ENCODE data around the gene RFTN1. TPM values are rescaled to one million over a fixed set of nuclear protein-coding genes. Genes with fewer than 3 reads are reported as not detected.

RFTN1 gene
- total RNA-seq, 1 donor from 2014 or later, result 0.92 TPM

DNA sequence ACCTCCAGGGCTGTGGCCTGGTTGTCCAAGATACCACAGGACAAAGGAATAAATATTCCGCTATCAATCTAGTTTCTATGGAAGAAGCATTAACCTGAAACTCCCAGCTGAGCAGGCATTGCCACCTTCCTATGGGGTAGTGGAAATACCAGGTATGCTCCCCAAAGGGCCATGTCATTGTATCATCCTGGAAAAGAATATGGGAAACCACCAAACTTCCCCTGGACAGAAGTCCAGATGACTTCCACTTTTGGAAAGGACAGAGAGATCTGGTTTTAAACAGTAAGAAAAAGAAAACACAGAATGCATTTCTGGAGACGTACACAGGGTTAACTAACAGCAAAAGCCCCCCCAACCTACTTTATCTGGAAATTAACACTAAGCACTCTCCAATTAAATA lies 100.2 kb downstream of the RFTN1 start:
- Histone ChIP-seq H3K27ac (no peak overlapping the region), H3K4me1 (peaks cover 5% of the 10 kb centered on the region), H3K4me2 (no peak overlapping the region), H3K4me3 (no peak overlapping the region), H3K79me2 (ENCODE audit: low read depth) (no peaks in the 10 kb centered on the region), H3F3A (ENCODE audit: low read depth) (no peaks in the 10 kb centered on the region), H2AFZ (replicated peaks) (no peak overlapping the region), H3K36me3 (no peaks in the 10 kb centered on the region), H4K20me1 (ENCODE audit: low read depth) (no peaks in the 10 kb centered on the region), H3K27me3 (no peaks in the 10 kb centered on the region), H3K9ac (no peak overlapping the region), H3K9me3 (ENCODE audit: low read depth) (no peaks in the 10 kb centered on the region)
- no peak overlapping the region for H3K4me3 Mint-ChIP-seq
- H3K9me3 Mint-ChIP-seq, result peaks cover 2% of the 10 kb centered on the region
- peaks cover 9% of the 10 kb centered on the region for H3K27me3 Mint-ChIP-seq (ENCODE audit: insufficient read depth, low read depth)
- TF ChIP-seq EZH2phosphoT487 (IDR thresholded peaks at IDR 0.05) (no peak), EZH2 (IDR thresholded peaks at IDR 0.05) (no peak)
- TF ChIP-seq, protein P1, sequence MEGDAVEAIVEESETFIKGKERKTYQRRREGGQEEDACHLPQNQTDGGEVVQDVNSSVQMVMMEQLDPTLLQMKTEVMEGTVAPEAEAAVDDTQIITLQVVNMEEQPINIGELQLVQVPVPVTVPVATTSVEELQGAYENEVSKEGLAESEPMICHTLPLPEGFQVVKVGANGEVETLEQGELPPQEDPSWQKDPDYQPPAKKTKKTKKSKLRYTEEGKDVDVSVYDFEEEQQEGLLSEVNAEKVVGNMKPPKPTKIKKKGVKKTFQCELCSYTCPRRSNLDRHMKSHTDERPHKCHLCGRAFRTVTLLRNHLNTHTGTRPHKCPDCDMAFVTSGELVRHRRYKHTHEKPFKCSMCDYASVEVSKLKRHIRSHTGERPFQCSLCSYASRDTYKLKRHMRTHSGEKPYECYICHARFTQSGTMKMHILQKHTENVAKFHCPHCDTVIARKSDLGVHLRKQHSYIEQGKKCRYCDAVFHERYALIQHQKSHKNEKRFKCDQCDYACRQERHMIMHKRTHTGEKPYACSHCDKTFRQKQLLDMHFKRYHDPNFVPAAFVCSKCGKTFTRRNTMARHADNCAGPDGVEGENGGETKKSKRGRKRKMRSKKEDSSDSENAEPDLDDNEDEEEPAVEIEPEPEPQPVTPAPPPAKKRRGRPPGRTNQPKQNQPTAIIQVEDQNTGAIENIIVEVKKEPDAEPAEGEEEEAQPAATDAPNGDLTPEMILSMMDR (IDR thresholded peaks at IDR 0.05), result no peak
- H3K27ac Mint-ChIP-seq, result no peak overlapping the region
- no peak for DNase-seq (ENCODE audit: low spot score)
- no peaks in the 10 kb centered on the region for H3K36me3 Mint-ChIP-seq
- H3K4me1 Mint-ChIP-seq, result peaks cover 14% of the 10 kb centered on the region

DNA sequence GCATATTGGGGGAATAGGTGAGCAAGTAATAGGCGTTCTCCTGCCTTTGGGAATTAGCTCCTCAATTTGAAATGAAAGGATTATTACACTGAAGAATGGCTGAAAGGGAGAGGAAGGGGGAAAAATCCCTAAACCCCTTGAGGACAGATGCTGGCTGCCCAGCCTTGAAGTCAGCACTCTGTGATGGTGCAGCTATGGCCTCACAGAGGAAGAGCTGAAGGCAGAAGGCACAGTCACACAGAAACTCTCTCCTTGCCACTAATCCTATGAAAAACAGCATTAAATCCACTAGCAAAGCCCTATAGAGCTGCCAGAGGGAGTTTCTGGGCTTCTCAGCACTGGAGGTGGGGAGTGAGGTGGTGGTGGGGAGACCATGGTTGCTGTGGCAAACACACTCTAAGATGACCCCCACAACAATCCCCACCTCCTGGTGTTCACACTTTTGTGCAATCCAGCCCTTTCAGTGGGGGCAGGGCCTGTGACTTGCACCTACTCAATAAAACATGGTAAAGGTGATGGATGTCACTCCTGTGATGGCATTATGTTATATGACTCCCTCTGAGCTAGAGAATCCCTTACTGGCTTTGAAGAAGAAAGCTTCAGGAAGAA lies 101.2 kb downstream of the RFTN1 start:
- Mint-ChIP-seq H3K36me3 (no peaks in the 10 kb centered on the region), H3K27me3 (ENCODE audit: insufficient read depth, low read depth) (peaks cover 9% of the 10 kb centered on the region), H3K4me3 (no peak overlapping the region), H3K4me1 (peaks cover 21% of the 10 kb centered on the region), H3K27ac (peak overlapping the region; percentile 35), H3K9me3 (peaks cover 2% of the 10 kb centered on the region)
- Histone ChIP-seq H3K27ac (no peak overlapping the region), H3F3A (ENCODE audit: low read depth) (no peaks in the 10 kb centered on the region), H3K36me3 (no peaks in the 10 kb centered on the region), H3K9me3 (ENCODE audit: low read depth) (no peaks in the 10 kb centered on the region), H2AFZ (replicated peaks) (peak overlapping the region; percentile 19), H3K27me3 (no peaks in the 10 kb centered on the region), H3K9ac (no peak overlapping the region), H3K4me3 (no peak overlapping the region), H3K79me2 (ENCODE audit: low read depth) (no peaks in the 10 kb centered on the region), H3K4me2 (no peak overlapping the region), H3K4me1 (peaks cover 5% of the 10 kb centered on the region), H4K20me1 (ENCODE audit: low read depth) (no peaks in the 10 kb centered on the region)
- DNase-seq (ENCODE audit: low spot score), result no peak
- TF ChIP-seq, protein P1 (IDR thresholded peaks at IDR 0.05), result no peak
- TF ChIP-seq EZH2 (IDR thresholded peaks at IDR 0.05) (no peak), EZH2phosphoT487 (IDR thresholded peaks at IDR 0.05) (no peak)

DNA sequence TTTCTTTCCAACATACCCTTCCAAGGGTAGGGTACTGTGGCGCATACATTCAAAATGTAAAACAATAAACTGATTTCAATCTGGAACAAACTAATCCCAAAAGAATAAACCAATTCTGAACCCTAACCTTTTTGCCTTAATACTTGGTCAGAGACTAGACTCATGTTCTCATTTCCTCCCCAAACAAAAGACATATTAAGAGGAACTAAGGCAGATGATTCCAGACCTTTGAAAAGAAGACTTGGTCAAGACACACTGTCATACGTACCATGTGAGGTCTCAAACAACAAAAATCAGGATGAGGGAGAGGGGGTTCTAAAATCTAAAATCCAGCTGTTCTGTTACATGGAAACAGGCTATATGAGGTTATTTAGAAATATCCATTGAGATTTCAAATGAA lies 102.1 kb downstream of the RFTN1 start:
- Histone ChIP-seq H3K4me2 (no peak overlapping the region), H3K9me3 (ENCODE audit: low read depth) (no peaks in the 10 kb centered on the region), H3K27ac (no peak overlapping the region), H3K36me3 (no peaks in the 10 kb centered on the region), H3K4me3 (no peak overlapping the region), H3K27me3 (no peaks in the 10 kb centered on the region), H3K9ac (no peak overlapping the region), H2AFZ (replicated peaks) (no peak overlapping the region), H3K4me1 (peaks cover 5% of the 10 kb centered on the region), H3K79me2 (ENCODE audit: low read depth) (no peaks in the 10 kb centered on the region), H3F3A (ENCODE audit: low read depth) (no peaks in the 10 kb centered on the region), H4K20me1 (ENCODE audit: low read depth) (no peaks in the 10 kb centered on the region)
- Mint-ChIP-seq H3K9me3 (peaks cover 2% of the 10 kb centered on the region), H3K4me1 (peaks cover 21% of the 10 kb centered on the region), H3K27ac (no peak overlapping the region), H3K27me3 (ENCODE audit: insufficient read depth, low read depth) (peaks cover 9% of the 10 kb centered on the region), H3K36me3 (no peaks in the 10 kb centered on the region), H3K4me3 (no peak overlapping the region)
- TF ChIP-seq EZH2phosphoT487 (IDR thresholded peaks at IDR 0.05) (no peak), EZH2 (IDR thresholded peaks at IDR 0.05) (no peak)
- TF ChIP-seq, protein P1 (IDR thresholded peaks at IDR 0.05), result no peak
- no peak for DNase-seq (ENCODE audit: low spot score)
